ENCODE results near the gene MAP3K19. TPM values are rescaled to one million over a fixed set of nuclear protein-coding genes. Genes with fewer than 3 reads are reported as not detected.
"Not testable (repeated sequence)": the region's sequence is repeated elsewhere in the genome, so short reads cannot be mapped to it uniquely, and the experiment has no call there.

MAP3K19 gene
- polyA plus RNA-seq, 5 donors = 0.90 to 3.5 (median 3.2) TPM

DNA sequence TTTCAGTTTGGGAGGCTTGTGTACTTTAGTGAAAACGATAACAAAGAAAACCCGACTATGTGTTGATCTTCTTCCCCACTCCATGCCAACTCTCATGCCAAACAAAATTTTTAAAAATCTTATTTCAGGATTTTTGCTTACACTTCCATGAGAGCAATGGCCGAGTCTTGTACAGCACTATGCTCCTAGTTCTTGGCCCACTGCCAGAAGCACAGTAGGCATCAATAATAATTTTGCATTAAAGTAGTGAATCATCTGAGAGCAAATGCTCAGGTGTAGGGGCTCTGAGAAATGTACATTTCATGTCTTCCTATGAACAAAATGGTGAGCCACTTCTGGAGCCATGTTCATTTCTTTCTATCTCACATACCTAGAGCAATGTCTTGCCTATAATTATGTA is 62.2 kb downstream of the MAP3K19 start:
- DNase-seq = no peak

DNA sequence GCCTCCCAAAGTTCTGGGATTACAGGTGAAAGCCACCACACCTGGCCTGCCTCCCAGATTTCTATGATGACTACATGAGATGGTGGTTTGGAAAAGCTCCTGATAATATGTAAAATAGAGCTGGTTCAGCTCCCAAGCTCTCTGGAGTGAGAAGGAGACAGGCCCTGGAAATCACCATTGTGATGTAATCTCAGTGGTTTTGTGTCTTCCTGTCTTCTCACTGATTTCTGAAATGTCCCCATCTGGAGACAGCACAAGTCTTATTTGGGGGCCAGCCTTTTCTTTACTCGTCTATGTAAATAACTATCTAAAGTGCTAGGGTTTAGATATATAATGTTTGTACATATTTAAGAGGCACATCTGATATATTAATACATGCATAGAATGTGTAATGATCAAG is 64.6 kb downstream of the MAP3K19 start:
- DNase-seq = no peak

DNA sequence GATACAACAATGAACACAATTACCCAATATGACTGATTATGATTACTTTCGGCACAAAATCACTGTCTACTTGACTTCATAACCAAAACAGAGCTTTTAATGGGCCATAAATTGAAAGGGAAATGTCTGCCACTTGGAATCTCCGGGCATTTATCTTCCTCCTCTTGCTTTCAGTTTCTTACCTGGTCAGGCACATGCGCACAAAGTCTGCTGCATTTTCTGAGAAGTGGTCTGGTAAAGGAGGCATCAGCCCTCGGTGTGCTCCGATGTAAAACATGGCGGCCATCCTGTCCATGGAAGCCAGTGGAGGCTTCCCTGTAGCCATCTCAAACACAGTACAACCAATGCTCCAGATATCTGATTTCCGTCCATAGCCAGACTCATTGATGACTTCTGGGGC is 66.6 kb downstream of the MAP3K19 start:
- no peak for DNase-seq

DNA sequence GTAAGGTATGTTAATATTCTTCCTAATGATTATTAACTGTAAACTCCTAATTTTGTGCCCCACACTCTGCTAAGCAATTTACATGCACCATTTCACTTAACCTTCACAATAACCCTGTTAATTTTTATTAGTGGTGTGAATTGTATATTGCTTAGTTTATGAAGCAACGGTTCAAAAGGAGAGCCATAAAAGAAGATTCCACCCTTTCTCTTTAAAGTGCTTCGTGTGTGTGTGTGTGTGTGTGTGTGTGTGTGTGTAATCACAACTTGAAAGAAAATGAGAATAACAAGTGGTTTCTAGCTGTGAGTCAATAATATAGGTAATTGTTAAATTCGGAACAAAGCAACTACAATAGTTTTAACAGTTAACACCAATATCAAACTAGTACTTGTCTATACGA is 68.0 kb downstream of the MAP3K19 start:
- DNase-seq = no peak

DNA sequence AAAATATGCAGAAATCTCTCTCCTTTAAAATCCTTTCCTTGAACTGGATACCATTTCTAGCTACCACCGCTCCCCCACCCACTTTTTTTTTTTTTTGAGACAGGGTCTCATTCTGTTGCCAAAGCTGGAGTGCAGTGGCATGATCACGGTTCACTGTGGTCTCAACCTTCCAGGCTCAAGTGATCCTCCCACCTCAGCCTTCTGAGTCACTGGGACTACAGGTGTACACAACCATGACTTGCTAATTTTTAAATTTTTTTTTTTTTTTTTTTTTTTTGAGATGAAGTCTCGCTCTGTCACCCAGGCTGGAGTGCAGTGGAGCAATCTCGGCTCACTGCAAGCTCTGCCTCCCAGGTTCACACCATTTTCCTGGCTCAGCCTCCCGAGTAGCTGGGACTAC is 70.1 kb downstream of the MAP3K19 start:
- not testable (repeated sequence) for DNase-seq

DNA sequence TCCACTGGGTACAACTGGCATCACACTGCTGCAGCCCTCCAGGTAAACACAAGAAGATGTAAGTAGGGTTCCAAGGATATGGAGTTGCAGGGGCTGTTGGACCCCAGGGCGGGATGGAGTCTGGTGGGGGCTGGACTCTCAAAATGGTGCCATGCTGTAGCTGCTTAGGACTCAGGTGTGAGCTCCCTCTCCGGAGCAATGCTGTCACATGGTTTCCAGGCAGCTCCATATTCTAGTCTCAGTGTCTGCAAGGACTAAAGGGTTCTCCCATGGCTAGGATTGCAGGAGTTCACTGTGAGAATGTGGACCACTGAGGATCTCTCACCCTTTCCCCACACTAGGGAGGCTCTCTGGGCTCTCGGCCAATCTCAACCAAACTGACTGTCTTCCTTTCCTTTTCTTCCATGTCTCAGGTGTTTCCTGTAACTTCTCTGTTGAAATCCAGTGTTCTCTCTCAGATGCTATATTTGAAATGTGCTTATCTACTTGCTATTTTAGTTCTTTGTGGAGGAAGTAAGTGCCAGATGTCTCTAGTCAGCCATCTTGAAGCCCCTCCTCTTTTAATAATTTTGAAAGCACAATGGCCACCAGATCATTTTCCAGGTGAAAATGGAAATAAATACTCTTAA is 71.1 kb downstream of the MAP3K19 start:
- no peak for DNase-seq

DNA sequence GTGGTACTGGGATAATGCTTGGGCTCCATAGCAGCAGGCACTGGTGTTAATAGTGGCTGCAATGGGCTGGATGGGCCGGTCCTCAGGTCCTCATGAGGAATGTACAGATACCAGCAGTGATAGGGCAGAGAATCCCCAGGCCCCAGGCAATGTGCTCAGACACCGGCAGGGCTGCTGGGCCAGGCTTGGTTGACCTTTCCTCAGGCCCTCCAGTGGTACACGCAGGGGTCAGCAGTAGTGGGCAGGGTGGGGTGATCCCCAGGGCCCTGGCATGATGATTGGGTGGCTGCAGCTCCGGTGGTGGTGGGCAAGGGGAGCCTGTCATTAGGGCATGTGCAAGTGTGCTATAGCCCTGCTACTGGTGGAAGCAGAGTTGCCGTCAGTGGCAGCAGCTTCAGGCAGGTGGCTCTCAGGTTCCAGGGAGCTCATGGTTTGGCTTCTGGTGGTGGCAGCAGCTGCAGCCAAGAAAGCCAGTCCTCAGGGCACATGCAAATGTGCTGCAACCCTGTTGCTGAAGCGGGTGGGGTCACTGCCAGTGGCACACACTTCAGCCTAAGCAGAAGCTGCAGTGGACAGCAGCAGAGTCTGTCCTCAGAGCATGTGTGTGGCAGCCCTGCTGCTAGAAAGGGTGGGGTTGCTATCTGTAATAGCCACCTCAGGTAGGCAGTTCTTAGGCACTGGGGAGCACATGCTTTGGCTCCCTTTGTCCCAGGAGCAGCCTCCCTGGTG is 71.8 kb downstream of the MAP3K19 start:
- no peak for DNase-seq

DNA sequence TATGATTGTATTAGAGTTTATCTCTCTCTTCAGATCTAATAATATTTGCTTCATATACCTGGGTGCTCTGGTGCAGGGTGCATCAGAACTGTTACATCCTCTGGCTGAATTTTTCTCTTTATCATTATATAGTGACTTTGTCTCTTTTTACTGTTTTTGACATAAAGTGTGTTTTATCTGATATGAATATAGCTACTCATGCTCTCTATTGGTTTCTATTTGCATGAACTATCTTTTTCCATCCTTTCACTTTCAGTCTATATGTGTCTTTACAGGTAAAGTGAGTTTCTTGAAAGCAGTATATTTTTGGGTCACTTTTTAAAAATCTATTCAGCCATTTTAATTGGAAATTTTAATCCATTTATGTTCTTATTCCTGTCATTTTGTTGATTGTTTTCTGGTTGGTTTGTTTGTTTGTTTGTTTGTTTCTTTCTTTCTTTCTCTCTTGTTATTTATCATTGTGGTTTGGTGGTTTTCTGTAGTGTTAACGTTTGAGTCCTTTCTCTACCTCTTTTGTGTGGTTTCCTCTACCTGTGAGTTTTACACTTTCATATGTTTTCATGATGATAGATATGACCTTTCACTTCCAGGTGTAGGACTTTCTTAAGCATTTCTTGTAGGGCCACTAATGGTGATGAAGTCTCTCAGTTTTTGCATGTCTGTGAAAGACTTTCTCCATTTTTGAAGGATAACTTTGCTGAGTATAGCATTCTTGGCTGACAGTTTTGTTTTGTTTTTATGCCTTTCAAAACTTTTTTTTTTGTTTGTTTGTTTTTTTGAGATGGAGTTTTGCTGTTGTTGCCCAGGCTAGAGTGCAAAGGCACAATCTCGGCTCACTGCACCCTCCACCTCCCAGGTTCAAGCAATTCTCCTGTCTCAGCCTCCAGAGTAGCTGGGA is 73.8 kb downstream of the MAP3K19 start:
- no peak for DNase-seq

DNA sequence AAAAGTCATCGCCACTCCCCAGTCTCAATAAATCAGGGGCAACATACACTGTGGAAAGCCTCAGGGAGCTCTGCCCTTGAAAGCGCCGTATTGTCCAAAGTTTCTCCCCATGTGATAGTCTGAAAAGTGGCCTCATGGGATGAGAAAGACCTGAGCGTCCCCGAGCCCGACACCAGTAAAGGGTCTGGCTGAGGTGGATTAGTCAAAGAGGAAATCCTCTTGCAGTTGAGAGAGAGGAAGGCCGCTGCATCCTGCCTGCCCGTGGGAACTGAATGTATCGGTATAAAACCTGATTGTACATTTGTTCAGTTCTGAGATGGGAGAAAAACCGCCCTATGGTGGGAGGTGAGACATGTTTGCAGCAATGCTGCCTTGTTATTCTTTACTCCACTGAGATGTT is 80.1 kb downstream of the MAP3K19 start:
- not testable (repeated sequence) for DNase-seq

DNA sequence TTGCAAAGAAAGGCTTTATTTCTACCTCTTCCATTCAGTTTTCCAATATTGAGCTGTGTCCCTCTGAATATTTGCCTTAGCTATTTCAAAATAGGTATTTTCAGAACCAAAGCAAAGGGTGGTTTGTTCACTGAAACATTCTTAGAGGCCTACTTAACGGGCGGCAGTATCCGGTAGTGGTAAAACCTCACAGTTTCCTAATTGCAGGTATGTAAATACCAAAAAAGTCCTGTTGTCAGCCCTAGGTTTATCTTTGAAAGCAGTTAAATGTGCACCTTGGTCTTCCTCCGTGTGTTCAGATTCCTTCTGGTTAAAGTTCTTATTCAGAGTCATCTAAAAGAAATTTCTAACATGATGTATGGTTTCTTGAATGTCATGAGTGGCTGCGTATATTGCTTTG is 89.8 kb downstream of the MAP3K19 start:
- no peak for DNase-seq

DNA sequence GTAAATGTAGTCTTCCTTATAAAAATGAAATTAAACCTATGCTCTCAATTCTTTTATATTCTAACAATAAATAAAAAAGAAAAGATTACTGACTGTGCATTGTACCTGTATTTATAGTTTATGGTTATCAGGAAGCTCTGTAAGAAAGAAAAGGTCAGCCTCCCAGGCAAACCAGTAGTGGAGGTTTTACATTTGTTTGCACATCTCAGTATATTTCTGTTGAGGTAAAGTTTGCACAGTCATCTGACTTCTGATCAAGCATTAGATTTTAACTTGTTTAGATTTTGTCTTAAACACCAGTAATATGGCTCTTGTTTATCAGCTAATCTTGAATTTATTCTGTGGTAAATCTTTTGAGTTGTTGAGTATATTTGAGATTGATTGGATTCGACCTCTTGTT is 91.5 kb downstream of the MAP3K19 start:
- DNase-seq = no peak

DNA sequence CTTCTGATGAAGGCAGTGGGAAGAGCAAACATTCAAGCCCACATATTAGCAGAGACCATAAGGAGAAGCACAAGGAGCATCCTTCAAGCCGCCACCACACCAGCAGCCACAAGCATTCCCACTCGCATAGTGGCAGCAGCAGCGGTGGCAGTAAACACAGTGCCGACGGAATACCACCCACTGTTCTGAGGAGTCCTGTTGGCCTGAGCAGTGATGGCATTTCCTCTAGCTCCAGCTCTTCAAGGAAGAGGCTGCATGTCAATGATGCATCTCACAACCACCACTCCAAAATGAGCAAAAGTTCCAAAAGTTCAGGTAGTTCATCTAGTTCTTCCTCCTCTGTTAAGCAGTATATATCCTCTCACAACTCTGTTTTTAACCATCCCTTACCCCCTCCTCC is 93.2 kb downstream of the MAP3K19 start:
- DNase-seq = no peak

DNA sequence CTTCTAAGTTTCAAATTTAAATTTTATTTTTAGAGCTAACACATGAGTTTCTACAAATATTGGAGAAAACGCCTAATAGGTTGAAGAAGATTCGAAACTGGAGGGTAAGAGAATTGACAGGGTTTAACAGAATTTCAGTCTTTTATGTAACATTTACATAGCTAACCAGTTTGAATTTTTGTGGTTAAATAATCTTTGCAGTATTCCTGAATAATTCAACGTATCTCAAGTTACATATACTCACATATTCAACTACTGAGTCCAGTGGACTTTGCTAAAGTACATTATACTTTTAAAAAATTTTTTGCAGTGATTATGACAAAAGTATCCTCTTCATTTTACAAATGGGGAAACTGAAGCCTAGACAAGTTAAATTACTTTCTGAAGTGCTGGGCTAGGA is 94.6 kb downstream of the MAP3K19 start:
- no peak for DNase-seq

DNA sequence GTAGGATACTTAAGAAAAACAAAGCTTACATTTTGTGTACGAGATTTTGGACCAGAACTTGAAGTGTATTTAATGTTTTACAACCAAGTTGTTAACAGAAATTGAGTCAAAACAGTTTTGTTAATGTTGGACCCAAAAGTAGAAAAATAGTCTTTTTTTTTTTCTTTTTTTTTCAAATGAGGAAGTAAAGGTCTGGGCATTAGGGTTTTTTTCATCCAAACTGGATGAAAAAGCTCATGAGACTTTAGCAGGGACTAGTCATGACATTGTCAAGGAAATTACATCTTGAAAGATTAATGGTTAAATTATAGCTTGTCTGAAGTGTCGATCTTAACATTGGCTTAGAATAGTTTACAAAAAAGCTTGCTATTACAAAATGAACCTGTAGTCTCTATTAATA is 96.4 kb downstream of the MAP3K19 start:
- DNase-seq = no peak

DNA sequence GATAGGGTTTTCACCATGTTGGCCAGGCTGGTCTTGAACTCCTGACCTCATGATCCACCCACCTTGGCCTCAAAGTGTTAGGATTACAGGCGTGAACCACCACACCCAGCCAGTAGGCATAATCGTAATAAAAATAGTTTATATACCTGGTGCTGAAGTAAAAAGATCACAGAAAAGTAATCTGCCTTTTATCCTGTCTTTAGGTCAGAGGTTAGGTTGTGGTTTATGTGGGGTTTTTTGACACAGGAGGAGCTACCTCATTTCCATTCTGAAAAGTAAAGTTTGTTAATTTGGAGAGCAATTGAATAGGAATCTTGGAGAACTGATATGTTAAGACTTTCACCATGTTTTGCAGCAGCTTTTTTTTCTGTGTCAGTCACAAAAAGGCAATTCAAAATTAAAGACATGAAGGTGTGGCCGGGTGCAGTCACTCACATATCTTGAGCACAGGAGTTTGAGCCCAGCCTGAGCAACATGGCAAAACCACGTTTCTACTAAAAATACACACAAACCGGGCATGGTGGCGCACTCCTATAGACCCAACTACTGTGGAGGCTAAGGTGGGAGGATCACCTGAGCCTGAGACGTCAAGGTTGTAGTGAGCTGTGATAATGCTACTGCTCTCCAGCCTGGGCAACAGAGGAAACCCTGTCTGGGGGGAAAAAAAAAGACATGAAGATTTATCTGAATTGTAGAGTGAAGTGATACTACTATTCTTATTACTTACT is 97.1 kb downstream of the MAP3K19 start:
- no peak for DNase-seq

DNA sequence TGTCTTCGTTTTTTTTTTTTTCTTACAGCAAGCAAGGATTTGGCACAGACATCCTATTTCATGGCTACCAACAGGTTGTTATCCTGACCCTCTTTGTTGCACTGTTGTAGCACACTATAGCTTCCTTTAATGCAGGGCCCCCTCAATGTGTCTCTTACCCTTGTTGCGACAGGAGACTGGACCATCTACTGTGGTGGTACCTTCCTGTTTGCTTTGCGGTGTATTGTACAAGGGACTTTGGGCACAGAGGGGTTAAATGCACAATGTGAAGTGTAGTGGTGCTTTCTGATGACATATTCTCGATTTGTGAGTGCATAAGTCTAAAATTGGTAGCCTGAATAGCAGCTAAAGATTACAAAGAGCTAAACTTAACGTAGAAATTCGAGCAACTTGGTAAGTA is 101.2 kb downstream of the MAP3K19 start:
- DNase-seq = no peak

DNA sequence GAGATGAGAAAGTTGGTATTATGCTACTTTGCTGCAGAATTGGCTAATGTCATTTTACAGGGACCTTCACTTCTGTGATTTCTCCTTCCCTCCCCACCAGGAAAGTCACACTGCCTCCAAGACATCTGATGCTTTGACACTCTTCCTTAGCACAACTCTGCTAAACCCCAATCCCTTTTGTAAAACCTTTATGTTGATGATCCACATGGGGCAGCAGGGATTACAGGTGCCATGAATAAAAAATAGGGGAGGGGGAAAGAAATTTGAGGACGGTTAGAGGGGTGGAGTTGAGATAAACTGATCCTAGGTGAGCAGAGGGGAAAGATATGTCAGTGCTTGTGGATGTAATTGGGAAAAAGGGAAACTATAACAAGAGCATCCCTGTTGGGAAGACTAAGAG is 102.3 kb downstream of the MAP3K19 start:
- DNase-seq = no peak

DNA sequence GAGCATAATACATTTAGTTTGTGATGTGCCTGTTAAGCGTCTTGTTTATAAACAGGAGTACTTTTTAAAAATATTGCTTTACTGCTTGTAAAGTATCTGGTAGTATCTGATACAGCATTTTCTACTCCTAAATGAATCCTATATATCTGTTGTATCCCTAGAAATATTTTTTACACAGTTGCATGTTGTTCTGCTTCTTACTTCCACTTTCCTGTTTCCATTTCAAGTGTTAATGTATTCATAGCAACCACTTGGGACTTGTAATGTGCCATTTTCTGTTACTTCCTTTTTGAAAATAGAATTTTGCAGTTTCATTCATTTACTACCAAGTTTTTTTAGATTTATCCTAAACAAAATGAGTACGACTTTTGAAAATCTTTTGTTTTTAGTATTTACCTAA is 103.7 kb downstream of the MAP3K19 start:
- no peak for DNase-seq

DNA sequence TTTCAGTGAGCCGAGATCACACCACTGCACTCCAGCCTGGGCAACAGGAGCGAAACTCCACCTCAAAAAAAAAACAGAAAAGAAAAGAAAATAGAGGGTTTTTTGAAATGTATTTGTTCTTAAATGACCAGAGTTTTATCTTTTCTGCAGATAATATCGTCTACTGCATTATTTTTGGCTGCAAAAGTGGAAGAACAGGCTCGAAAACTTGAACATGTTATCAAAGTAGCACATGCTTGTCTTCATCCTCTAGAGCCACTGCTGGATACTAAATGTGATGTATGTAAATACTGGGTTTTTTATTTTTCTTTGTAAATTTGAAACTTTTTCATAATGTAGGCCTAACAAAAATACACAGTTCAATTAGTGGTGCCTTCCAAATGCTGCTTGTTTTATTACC is 110.6 kb downstream of the MAP3K19 start:
- DNase-seq = no peak

DNA sequence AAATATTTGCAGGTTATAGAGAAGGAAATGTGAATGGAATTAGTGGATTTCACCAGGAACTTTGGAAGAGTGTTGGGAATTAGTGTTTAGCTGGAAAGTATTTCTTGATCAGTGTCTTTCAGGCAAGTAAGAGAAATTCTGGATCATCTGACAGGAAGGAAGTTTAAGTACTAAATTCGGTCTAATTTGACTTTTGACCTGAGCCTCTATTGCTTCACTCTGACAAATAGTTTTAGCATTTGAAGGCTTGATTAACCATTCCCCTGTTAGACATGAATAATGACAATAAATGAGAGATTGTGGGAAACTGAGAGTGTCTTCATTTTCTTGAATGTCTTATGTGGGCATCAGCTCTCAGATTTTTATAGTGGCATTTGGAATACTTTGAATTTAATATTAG is 112.6 kb downstream of the MAP3K19 start:
- no peak for DNase-seq

DNA sequence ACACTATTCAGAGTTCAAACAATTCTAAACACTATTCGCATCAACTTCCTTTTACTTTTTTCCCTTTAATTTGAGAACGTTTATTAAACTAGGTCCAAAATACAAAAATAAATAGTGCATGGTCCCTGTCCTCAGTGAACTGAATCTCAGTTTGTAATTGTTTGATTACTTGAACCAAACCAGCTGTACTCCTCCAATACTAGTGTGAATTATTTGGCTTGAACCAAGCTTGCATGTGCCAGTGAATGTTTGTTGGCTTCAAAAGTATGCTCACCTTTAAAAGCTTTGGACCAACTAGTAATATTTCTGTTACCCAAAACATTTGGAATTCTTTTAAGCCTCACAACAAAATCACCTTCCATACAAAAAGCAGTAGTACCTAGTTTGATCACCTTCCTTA is 113.1 kb downstream of the MAP3K19 start:
- no peak for DNase-seq

DNA sequence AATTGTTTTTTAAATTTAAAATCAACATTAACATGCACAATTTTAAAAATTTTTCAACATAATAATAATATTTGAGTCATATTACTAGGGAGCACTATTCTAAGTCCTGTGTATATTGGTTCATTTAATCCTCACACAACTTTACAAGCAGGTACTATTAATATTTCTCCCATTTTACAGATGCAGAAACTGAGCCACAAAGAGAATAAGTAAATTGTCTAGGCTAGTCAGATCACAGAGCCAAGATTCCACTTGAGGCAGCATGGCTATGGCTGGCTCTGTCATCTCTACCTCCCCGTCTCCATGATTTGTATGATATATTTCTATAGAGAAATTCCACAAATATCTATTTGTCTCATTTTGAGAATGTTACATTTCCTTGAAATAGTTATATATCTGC is 113.5 kb downstream of the MAP3K19 start:
- no peak for DNase-seq

Data from right lung (tissue), 5 donors.